Posterior vena cava (tissue), 2 donors: ENCODE measurements around the gene HDAC7. TPM values are rescaled to one million over a fixed set of nuclear protein-coding genes. Genes with fewer than 3 reads are reported as not detected.

ENCODE experiments used
- total RNA-seq, 2 donors: library from RNA; stranded (reverse); fragmentation: NEBNext Ultra II Directional; extraction: Animal tissue kit (Norgen Biotek cat#: 25700); gene quantifications; one replicate each; pipeline ENCODE4 v1.2.1, GENCODE V29; 2021
- donor health status: DM: yes; HTN: yes; CAD: no.
- donor health status: DM: yes; HTN: yes; CAD: no.

Gene HDAC7
- total RNA-seq, 2 donors from 2014 or later, result 111 to 126 TPM

Other genes with a start within 250 kb of the HDAC7 start
- 10 to 100 TPM; 23.2 to 24.0 TPM for gene RPAP3, start 113.9 kb downstream of the HDAC7 start, total RNA-seq
- gene ENDOU, start 94.4 kb downstream of the HDAC7 start, total RNA-seq, result 1 to 10 TPM in 1 of 2 donors, under 1 TPM in 1; 0.38 to 1.7 TPM
- gene RAPGEF3, start 61.0 kb downstream of the HDAC7 start, total RNA-seq, result 10 to 100 TPM; 18.3 to 33.5 TPM
- gene SLC48A1, start 46.7 kb downstream of the HDAC7 start, total RNA-seq, result 10 to 100 TPM; 28.5 to 33.8 TPM
- 10 to 100 TPM in 1 of 2 donors, 1 to 10 TPM in 1; 9.6 to 10.2 TPM for gene VDR, start 85.1 kb upstream of the HDAC7 start, total RNA-seq
- 10 to 100 TPM; 29.5 to 36.1 TPM for gene TMEM106C, start 143.7 kb upstream of the HDAC7 start, total RNA-seq
- not detected for gene COL2A1, start 184.6 kb upstream of the HDAC7 start, total RNA-seq